AG08395 (cell line): ENCODE data around the gene SLC6A18.

ENCODE experiments used
- DNase-seq: peaks from one replicate; pipeline ENCODE4 v3.0.0; 2012; ENCODE audit warnings: mixed read lengths, low spot score

SLC6A18 gene

DNA sequence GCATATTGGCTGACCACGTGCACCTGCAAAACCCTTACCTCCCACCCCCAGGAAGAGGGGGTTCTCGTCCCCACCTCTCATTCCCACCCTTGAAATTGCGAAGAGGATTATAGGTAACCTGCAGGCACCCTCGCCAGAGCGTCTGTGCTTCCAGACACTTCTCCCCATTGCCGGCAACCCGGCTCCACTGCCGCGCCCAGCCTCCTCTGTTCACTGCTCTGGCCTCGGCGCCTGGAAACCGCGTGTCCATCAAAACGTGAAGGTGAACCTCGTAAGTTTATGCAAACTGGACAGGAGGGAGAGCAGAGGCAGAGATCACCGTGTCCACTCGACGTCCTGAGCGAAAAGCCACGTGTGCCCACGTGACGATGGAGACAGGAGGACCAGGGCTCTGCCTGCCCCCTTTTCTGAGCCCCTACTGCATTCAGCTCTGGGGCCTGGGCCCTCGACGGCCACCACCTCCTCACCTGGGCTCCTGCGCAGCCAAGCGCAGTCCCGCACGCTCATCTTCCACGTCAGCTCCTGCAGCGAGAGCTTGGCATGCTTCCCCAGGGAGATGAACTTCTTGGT, 67.8 kb downstream of the SLC6A18 start:
- no peak for DNase-seq

DNA sequence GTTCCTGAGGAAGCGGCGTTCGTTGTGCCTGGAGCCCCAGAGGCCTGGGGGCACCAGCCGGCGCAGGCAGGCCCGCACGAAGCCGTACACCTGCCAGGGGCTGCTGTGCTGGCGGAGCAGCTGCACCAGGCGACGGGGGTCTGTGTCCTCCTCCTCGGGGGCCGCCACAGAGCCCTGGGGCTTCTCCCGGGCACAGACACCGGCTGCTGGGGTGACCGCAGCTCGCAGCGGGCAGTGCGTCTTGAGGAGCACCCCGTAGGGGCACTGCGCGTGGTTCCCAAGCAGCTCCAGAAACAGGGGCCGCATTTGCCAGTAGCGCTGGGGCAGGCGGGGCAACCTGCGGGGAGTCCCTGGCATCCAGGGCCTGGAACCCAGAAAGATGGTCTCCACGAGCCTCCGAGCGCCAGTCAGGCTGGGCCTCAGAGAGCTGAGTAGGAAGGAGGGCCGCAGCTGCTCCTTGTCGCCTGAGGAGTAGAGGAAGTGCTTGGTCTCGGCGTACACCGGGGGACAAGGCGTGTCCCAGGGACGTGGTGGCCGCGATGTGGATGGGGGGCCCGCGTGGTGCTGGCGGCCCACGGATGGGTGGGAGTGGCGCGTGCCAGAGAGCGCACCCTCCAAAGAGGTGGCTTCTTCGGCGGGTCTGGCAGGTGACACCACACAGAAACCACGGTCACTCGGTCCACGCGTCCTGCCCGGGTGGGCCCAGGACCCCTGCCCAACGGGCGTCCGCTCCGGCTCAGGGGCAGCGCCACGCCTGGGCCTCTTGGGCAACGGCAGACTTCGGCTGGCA, 68.4 kb downstream of the SLC6A18 start:
- no peak for DNase-seq

GRCh38 chr5:1294206-1294834, 69.1 kb downstream of the SLC6A18 start:
- no peak for DNase-seq

DNA sequence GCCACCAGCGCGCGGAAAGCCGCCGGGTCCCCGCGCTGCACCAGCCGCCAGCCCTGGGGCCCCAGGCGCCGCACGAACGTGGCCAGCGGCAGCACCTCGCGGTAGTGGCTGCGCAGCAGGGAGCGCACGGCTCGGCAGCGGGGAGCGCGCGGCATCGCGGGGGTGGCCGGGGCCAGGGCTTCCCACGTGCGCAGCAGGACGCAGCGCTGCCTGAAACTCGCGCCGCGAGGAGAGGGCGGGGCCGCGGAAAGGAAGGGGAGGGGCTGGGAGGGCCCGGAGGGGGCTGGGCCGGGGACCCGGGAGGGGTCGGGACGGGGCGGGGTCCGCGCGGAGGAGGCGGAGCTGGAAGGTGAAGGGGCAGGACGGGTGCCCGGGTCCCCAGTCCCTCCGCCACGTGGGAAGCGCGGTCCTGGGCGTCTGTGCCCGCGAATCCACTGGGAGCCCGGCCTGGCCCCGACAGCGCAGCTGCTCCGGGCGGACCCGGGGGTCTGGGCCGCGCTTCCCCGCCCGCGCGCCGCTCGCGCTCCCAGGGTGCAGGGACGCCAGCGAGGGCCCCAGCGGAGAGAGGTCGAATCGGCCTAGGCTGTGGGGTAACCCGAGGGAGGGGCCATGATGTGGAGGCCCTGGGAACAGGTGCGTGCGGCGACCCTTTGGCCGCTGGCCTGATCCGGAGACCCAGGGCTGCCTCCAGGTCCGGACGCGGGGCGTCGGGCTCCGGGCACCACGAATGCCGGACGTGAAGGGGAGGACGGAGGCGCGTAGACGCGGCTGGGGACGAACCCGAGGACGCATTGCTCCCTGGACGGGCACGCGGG, 69.9 kb downstream of the SLC6A18 start, which contains the start of gene TERT:
TSS of gene TERT (minus strand) at position 234 of the 815 bp plus-strand sequence. CDS start at position 155, 79 bp downstream.
- DNase-seq, result no peak

GRCh38 chr5:1295650-1296037, 70.5 kb downstream of the SLC6A18 start:
- DNase-seq, result no peak
